PC-9 (cell line): Measurements from ENCODE around the gene RAPSN.

Experiments
- EZH2 ChIP-seq: fragments of 200-600 bp; sonication (generic); IDR thresholded peaks from 2 replicates; pipeline ENCODE4 v1.8.0; 2017; ENCODE audit warnings: antibody characterized with exemption, low read depth
- TF ChIP-seq, protein P1 (sequence below): fragments of 200-600 bp; sonication (generic); conservative IDR thresholded peaks from 2 replicates; pipeline ENCODE4 v1.6.1; 2017; ENCODE audit warnings: mixed run types, antibody characterized with exemption, mild to moderate bottlenecking, moderate library complexity

GRCh38 chr11:47487421-47487820, 38.5 kb upstream of the RAPSN start:
- TF ChIP-seq, protein P1, sequence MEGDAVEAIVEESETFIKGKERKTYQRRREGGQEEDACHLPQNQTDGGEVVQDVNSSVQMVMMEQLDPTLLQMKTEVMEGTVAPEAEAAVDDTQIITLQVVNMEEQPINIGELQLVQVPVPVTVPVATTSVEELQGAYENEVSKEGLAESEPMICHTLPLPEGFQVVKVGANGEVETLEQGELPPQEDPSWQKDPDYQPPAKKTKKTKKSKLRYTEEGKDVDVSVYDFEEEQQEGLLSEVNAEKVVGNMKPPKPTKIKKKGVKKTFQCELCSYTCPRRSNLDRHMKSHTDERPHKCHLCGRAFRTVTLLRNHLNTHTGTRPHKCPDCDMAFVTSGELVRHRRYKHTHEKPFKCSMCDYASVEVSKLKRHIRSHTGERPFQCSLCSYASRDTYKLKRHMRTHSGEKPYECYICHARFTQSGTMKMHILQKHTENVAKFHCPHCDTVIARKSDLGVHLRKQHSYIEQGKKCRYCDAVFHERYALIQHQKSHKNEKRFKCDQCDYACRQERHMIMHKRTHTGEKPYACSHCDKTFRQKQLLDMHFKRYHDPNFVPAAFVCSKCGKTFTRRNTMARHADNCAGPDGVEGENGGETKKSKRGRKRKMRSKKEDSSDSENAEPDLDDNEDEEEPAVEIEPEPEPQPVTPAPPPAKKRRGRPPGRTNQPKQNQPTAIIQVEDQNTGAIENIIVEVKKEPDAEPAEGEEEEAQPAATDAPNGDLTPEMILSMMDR: no peak
- TF ChIP-seq EZH2: no peak
